ENCODE measurements around the gene STK40.

DNA sequence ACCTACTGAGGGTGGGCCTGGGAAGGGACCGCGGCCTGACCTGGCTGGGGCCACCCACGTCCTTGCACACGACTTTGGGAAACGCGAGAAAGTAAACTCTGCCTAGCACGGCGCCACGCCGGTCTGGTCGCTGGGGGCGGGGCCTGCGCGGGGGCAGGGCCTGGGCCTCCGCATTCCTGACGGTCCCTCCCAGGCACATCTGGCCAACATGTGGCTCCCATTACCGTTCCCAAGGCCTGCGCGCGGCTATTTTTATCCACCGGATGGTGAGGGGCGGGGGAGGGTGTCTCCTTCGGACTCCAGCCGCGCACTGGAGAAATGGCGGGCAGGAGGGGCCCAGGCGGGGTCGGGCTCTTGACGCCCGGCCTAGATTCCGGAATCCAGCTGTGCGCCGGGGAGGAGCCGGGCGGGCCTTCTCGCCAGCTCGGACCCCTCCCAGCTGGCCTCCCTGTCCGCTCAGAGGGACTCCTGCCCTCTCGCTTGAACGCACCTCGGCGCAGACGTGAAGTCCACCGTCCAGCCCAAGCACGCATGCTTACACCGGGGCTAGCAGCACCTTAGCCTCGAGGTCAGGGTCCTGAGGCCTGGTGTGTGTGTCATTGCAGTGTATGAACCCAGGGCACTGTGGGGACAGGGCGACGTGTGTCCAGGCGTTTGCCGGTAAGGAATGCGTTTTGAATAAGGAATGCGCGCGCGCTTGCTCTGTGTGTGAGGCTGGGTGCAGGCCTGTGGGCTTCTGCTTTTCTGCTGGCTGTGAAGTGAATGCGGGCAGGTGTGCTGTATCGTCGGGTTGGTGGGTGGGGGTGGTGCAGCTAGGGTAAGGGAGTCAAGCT, 64.4 kb downstream of the STK40 start:
- TF ChIP-seq, protein P1, sequence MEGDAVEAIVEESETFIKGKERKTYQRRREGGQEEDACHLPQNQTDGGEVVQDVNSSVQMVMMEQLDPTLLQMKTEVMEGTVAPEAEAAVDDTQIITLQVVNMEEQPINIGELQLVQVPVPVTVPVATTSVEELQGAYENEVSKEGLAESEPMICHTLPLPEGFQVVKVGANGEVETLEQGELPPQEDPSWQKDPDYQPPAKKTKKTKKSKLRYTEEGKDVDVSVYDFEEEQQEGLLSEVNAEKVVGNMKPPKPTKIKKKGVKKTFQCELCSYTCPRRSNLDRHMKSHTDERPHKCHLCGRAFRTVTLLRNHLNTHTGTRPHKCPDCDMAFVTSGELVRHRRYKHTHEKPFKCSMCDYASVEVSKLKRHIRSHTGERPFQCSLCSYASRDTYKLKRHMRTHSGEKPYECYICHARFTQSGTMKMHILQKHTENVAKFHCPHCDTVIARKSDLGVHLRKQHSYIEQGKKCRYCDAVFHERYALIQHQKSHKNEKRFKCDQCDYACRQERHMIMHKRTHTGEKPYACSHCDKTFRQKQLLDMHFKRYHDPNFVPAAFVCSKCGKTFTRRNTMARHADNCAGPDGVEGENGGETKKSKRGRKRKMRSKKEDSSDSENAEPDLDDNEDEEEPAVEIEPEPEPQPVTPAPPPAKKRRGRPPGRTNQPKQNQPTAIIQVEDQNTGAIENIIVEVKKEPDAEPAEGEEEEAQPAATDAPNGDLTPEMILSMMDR (IDR thresholded peaks at IDR 0.05), result no peak
- TF ChIP-seq POLR2A (IDR thresholded peaks at IDR 0.05), result no peak
- TF ChIP-seq POLR2AphosphoS5 (IDR thresholded peaks at IDR 0.05), result no peak
